Stimulated activated naive CD8-positive, alpha-beta T cell treated with anti-CD3 and anti-CD28 coated beads, Interleukin-15, Interleukin-2, amounts not matched to agents 100 U/mL and 50 U/mL, for 24 hours (primary cell): ENCODE results near the gene TRAPPC2.

Experiments
- ATAC-seq: fragments of 150-1000 bp; cut with Tn5 transposase; one replicate; pipeline ENCODE4 v1.10.0; 2021
- DNase-seq: peaks from one replicate; pipeline ENCODE4 v3.0.0; 2021

Gene TRAPPC2

DNA sequence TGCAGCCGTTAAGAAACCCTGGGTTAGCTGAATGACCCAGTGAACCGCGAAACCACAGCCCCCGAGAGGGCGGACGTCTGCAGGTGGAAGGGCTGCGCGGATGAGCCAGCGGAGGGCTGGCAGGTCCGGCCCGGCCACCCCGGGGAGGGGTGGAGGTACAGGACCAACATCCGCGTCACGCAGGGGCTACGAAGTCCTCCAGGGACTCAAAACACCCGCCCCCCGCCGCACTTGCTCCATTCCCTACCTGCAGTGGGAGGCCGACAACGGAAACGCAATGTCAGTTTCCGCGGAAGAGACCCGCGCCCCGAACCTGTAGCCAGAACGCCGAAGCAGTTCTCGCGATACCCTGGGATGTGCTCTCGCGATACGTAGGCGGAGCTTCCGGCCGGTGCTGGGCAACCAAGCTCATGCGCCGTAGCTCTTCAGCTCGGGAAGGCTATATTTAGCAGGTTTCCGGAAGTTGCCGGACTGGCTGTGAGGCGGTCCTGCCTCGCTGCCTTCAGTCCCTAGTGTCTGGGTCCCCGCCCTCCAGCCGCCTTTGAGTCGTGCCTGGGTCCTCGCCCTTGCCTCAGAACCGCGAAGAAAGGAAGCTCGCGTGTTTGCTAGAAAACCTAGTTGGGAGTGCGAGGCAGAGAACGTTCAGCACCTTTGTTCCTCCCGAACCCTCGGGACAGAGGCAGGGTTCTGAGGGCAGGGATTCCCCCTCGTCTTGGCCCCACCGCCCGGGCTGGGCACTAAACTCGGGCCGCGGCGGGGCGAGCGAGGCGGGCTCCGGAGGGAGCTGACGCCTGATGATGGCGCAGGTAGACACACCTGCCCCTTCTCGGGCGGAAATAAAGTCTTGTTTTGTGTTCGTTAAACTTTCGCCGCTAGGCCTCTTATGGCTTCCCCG, at the start of gene TRAPPC2, which contains the start of gene OFD1:
Gene TRAPPC2, minus strand, starts transcription at position 343 of the 895 bp plus-strand sequence. CDS start 14,657 bp downstream, outside the sequence.
Gene OFD1, plus strand, starts transcription at position 471 of the 895 bp plus-strand sequence. Its CDS starts 324 bp downstream, at position 795.
- DNase-seq (peak; percentile 85), ATAC-seq (peak; percentile 98)

DNA sequence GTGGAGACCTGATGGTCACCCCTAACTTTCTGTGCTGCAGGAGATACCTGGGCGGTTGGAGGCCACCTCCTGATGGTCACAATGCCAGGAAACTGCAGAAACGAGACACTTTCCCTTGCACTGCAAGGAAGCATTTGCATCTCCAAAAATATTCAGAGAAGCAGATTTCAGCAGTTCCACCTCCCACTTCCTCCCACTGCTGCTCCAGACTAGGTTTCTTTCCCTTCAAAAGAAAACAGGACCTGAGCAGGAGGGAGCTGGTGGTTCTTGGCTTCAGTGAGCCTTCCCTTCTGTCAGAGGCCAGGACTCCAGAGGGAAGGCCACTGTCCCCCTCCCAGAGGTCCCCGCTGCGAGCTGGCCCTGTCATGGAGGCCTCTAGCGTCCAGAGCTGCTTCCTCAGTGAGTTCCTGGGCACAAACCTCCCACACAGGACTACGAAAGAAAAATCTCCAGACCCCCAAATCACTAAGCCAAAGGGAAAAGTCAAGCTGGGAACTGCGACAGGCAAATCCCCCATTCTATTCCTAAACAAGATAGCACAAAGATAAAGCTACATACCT, 46.5 kb upstream of the TRAPPC2 start:
- ATAC-seq (no peak), DNase-seq (no peak)

DNA sequence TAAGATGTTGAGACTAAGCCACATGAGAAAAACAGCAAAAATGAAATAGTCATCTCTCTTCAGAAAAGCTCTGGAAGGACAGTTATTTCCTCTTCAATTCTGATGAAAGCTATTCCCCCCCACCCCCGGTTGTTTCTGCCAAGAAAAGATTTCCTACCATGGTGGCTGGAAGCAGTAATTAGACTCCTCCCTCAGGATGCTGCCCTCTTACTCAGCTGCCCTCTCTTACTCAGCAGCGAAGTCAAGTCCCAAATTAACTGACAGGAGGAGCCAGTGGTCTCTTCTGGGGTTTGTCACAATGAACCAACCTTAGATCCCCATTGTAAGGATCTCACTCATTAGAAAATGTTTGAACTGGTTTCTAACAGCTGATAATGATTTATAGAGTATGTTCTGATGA, 44.5 kb upstream of the TRAPPC2 start:
- DNase-seq (no peak), ATAC-seq (no peak)

DNA sequence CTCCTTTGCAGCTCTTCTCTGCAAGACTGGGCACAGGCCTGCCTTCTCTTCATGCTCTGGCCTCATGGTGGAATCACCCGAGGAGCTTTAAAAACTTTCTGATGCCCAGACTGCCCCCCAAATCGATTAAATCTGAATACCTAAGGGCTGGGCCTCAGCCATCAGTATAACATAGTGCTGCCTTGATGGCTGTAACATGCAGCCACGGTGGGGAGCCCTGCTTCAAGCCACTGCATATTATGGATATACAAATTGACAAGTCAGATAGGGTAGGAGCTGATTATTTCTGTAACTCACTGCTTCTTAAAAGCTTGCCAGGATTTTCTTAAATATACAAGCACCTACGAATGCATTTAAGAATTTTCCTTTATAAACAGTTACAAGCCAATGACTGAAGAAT, 42.0 kb upstream of the TRAPPC2 start:
- ATAC-seq (no peak), DNase-seq (no peak)

DNA sequence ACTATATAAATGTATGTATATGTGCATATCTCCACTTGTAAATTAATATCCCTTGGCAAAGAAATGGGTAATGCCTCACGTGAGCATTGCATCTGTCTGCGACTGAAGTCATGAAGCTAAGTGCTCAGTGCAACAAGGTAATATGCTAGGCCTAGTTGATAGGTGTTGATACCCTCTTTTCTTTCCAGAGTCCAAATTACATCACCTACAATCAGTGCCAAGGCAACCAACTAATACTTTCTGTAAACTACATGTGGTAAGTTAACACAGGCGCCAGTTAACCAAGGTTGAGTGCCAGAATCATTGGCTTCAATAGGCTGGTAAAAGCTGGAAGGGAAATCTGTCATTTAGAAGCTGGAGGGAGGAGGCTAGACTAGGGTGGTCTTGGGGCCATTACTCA, 41.4 kb upstream of the TRAPPC2 start:
- no peak for ATAC-seq
- no peak for DNase-seq

DNA sequence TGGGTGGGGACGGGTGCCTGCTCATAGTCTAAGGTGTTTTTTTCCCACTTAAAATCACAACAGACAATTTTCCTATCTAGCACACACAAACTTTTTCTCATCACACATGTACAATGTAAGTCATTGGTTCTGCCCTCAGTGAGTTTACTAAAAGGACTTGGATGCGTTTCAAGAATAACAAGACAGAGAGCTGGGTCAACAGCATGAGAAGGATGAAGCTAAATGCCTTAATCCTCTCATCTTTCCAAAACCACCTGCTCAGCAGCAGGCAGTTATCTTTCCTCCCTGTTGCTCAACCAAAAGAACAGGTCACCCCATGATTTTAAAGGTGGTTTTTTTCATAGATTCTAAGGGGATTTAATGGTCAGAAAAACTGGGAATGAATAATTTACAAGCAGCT, 40.3 kb upstream of the TRAPPC2 start:
- no peak for DNase-seq

DNA sequence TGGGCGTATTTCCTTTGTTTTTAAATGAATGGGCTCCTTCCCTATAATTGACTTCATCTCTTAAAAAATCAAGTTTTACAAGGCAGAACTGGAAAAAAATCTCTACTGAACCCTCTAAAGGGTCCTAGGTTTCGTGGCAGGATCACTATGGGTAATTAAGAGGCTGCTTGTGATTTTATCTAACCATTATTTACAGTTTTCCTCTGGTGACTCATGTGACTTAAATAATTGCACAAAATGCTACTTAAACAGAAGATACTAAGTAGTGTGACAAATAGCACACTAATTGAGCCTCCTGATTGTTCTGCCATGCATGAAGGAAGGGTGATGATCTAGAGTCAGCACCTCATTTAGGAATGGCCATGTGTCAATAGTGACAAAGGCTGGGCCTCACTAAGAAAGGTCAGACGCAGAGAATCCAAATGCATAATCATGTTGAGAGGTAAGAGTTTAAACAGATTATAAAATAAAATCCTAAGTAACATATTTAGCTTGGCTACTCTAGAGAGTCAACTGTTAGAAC, 35.7 kb upstream of the TRAPPC2 start:
- DNase-seq: no peak
- ATAC-seq: no peak

More for the DNA sequence above, 40.3 kb upstream of the TRAPPC2 start:
- ATAC-seq: no peak

DNA sequence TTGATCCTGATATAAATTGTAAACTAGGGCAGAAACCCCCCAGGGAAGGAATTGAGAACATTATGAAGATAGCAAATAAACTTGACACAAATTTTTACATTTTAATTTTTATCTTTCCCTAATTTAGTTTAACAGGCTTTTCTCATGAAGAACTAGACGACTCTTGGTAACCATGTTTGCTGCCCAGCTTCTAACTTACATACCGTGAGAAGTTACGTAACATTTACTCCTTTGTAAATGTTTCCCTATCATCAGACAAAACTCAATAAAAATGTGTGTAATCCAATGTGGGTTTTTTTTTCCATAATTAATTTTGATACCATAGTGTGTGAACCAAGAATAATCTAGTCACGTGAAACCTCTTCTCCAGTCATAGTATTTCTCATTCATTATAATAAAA, 34.5 kb upstream of the TRAPPC2 start:
- no peak for DNase-seq
- no peak for ATAC-seq

DNA sequence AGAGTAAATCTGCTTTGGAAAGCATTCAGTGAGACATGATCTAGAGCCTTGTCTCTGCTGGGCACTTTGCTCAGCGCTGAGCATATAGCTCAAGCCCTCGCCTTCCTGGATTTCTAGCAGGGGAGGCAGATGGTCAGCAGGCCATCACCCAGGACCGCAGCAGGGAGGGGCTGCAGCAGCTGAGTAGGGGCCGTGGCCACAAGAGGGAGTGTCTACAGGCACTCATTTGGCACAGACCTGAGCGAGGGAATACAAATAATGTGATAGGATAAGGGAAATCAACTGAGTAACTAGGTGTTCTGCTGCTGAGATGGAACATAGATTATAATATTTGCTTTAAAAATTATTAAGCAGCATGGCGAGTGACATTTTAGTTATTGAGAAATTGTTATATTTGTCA, 30.3 kb upstream of the TRAPPC2 start:
- DNase-seq: no peak
- ATAC-seq: no peak

DNA sequence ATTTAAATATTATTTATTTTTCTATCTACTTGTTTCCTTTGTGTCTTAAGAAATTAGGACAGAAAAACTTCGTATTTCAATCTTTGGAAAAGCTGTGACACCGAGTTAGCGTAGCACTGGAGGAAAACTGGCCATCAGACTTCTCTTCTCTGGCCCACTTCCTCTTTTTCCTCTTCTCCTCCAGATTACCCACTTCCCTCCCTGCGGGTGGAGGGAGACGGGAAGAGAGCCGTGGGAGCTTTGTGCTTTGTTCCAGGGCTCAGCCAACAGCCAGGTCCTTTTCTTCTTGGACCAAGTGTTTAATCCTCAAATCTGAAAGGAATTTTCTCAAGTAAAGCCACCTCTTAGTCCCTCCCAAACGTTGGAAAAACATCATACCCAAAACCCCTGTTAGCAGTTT, 29.9 kb upstream of the TRAPPC2 start:
- DNase-seq (no peak), ATAC-seq (no peak)

DNA sequence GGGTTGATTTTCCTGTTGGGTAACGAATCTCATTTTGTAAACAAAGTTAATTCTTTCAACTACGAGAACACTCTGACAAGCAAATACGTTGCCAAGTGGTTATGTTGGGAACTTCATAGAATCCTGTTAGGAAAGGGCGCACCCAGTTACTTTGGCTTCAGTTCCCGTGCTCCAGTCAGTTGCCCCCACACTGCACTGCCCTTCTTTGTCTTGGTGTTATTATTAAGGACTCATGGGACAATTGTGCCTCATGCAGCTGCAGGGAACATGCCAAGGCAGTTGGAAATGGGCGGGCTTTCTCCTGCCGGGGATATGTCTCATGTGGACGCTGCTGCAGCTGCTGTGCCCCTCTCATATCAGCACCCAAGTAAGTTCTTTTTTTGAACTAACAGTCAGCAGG, 29.1 kb upstream of the TRAPPC2 start:
- ATAC-seq: no peak
- no peak for DNase-seq

DNA sequence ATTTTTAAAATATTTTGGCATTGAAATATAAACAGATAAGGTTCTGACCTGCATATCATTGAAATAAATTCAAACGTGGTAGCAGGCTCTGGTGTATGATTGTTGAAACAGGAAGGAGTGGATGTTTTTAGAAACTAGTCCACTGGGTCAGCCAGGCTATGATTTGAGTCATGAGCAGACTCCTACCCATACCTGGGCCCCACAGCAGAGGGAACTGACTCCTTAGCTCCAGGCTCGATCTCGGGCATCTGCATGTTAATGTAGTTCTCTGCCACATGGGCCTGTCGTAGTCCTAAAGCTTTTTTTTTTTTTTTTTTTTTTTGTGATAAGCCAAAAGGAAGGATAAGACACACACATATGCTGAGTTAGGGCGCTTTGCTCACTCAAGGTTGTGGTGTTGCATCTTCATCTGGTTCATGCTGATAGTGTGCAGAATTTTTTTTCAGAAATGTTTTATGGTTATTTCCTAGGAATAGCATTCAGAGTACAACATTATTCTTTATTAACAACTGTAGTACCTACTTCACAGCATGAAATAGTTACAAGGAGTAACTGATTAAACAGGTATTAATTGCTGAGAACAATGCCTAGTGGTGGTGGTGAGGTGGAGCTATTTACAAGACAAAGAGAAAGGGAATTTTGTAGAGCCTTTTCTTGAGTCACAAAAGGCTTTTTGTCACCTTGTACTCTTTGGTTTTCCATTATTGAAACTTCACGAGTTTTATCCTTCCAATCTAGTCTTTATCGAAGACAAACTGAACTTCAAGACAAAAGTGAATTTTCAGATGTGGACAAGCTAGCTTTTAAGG, 27.4 kb upstream of the TRAPPC2 start:
- DNase-seq (no peak), ATAC-seq (no peak)

DNA sequence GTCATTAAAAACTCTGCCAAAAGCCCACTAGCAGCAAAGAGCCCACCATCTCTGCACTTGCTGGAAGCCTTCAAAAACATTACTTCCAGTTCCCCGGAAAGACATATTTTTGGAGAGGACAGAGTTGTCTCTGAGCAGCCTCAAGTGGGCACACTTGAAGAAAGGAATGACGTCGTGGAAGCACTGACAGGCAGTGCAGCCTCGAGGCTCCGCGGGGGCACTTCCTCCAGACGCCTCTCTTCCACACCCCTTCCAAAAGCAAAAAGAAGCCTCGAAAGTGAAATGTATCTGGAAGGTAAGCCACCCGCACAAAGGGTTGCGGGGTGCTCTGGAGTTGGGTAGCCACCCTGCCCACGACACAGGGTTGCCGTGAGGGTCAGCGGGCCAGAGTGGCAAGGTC, 26.0 kb upstream of the TRAPPC2 start:
- no peak for DNase-seq

DNA sequence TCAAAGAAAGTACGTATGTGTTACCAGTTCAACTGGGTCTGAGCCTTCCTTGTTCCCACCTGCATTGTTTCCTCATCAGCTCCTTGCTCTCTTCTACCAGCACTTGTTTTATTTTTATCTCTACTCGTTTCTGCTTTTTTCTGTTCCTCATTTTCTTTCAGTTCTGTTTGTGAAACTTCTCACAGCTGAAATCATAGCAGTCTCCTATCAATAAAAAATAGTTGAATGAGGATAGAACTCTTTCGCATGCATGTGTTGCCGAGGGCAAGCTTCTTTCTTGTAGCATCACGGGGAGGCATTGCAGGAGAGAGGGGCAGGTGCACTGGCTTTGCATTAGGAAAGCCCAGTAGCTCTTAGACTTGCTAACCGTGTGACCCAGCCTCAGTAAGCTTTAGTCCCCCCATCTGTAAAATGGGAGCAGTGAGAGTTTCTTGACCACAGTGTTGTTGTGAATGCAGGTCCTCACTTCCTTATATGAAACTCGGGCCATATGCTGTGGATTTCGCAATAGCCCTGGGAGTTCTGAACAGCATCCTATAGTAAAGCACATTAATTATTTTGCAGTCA, 24.8 kb upstream of the TRAPPC2 start:
- ATAC-seq (no peak), DNase-seq (no peak)

More for the DNA sequence above, 26.0 kb upstream of the TRAPPC2 start:
- ATAC-seq: no peak

DNA sequence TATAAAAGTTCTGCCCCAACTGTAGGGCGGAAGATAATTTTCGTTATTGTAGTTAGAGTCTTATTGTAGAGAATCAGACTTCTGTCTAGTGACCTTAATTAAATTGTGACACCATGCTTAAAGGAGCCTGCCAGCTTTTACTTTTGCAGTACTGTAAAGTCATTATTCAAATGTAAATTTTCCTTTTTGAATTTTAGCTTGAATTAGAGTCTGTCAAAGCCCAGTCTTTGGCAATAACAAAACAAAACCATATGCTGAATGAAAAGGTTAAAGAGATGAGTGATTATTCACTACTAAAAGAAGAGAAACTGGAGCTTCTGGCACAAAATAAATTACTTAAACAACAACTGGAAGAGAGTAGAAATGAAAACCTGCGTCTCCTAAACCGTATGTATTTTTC, 22.0 kb upstream of the TRAPPC2 start:
- DNase-seq (no peak), ATAC-seq (no peak)

DNA sequence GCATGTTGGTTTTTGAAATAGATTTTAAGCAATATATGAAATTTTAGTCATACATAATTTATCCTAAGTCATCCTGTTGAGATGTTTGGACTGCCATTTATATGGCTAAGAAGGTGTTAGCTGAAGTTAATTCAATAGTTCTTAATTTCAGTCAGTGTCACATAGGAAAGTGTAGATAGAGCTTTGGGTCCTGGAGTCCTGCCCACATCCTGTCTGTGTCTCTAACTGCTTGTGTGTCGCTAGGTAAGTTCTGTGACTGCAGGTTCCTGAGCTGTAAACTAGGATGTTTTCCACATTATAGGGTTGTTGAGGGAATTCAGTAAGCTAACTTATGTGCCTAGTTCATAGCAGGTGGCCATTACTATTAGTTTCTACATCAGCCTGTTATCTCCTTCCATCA, 20.8 kb upstream of the TRAPPC2 start:
- DNase-seq (no peak), ATAC-seq (no peak)

DNA sequence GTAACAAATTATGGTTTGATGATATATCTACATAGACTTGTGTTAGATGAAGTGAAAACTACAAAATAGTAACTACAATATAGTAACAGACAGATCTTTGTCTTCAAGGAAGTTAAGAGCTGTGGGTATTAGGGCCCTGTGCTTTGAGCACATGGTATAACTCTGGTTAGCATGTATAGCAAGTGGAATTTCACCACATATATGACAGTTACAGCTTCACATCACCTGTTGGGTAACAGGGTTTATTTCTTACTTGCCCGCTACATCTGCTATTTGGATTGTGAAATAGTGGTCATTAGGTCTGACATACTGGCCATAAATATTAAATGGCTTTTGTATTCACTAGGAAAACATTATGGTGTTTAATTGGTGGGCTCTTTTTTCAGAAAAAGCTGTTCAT, 20.3 kb upstream of the TRAPPC2 start:
- no peak for DNase-seq
- no peak for ATAC-seq

DNA sequence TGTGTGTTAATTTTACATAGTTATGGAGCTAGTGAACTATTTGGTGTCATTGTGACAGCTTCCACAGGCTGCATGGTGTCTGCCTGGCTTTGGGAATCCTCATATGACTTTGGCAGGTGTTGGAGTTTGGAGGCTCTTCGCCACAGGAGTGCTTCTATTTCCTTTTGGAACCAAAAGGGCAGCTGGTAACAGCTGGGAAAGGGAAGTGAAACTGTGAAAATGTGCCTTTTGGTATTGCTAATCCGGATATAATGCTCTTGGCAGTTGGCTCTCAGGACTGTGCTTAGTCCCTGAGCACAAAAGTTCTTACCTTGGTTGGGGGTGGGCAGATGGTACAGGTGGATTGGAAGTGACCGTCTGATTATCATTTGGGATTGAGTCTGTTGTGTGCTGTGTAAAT, 18.2 kb upstream of the TRAPPC2 start:
- ATAC-seq (no peak), DNase-seq (no peak)

DNA sequence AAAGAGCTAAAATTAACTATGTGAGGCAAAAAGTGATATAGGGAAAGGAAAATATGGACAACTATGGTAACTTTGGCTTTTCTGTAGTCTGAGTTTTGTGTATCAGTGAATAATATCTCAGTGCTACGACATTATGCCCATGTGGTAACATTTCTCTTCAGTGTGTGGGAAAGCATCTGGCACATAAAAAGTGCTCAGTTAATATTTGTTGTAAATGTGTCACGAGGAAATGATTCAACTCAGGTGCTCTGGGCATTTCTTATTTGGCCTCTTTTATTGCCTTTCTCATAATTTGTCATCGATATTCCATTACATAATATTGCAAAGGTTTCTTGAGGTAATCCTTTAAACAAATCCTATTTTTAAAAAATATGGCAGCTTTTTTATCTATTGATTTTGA, 17.7 kb upstream of the TRAPPC2 start:
- no peak for DNase-seq
- no peak for ATAC-seq

DNA sequence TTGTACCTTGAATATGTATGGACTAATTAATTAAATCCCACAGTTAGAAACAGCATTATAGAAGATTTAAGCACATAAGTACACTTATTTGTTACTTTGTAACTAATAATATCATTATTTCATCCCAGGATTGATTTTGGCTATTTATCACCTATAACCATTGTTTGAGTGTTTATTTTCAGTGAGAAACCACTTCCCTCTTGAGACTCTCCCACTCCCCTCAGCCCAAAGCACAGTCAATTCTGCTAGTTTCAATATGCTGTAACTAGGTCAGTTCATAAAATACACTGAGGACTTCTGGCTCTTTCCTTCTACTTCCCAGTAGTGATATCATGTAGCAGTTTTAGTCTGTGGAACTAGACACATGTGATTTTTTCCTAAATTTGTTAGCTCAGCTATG, 16.4 kb upstream of the TRAPPC2 start:
- no peak for DNase-seq

DNA sequence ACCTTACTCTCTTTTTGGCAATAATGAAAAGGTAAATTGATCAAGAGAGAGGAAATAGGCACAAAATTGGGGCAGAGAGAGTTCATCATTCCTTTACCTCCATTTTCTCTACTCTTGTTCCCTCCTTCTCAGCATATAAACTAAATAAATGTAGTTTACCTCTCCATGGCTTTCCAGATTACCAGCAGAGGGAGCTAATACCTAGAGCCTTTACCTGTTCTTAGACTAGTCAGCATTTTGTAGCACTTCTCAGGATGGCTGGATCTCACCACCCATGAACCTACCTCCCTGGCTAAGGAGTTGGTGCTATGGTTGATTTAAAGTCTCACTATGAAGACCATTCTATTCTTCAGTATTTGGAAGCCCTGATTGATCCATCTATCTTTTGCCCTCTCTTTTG, 15.8 kb upstream of the TRAPPC2 start:
- no peak for DNase-seq
- no peak for ATAC-seq

More for the DNA sequence above, 16.4 kb upstream of the TRAPPC2 start:
- no peak for ATAC-seq

DNA sequence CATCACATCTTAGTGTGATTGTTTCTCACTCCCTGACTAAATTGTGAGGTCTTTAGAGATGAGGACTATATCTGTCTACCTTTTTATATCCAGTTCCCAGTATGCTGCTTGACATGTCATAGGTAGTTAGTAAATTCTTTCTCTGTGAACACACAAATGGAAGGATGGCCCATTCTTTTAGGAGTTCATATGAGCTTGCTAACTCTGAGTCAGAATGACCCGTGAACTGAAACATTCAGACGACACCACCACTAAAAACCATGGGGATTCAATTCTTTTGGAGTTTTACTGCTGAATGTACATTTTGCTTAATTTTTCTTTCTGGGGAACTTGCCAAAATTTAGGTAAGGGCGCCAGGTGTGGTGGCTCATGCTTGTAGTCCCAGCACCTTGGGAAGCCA, 14.1 kb upstream of the TRAPPC2 start:
- ATAC-seq (no peak), DNase-seq (no peak)
